GM04503 (cell line): ENCODE measurements around the gene AFF3.
"Not testable (repeated sequence)": the region's sequence is repeated elsewhere in the genome, so short reads cannot be mapped to it uniquely, and the experiment has no call there.

ENCODE experiments used
- DNase-seq: peaks from one replicate; pipeline ENCODE4 v3.0.0-alpha.2; 2012; ENCODE audit warnings: low read depth

Gene AFF3

GRCh38 chr2:100148883-100149282 lies 6.5 kb upstream of the AFF3 start:
- no peak for DNase-seq

GRCh38 chr2:100146657-100146960 lies 4.2 kb upstream of the AFF3 start:
- DNase-seq = no peak

GRCh38 chr2:100145893-100146656 lies 3.7 kb upstream of the AFF3 start:
- no peak for DNase-seq

GRCh38 chr2:100143286-100143685 lies 896 bp upstream of the AFF3 start:
- DNase-seq = no peak

GRCh38 chr2:100141906-100142305 lies 484 bp downstream of the AFF3 start:
- no peak for DNase-seq

GRCh38 chr2:100140582-100140981 lies 1.8 kb downstream of the AFF3 start:
- no peak for DNase-seq

GRCh38 chr2:100137866-100138570 lies 4.4 kb downstream of the AFF3 start:
- DNase-seq = no peak

GRCh38 chr2:100137318-100137717 lies 5.1 kb downstream of the AFF3 start:
- no peak for DNase-seq

- no peak for DNase-seq
Measured at GRCh38 chr2:100136310-100136709, 6.1 kb downstream of the AFF3 start.

- no peak for DNase-seq
Measured at GRCh38 chr2:100135415-100135814, 7.0 kb downstream of the AFF3 start.

- no peak for DNase-seq
Measured at GRCh38 chr2:100130595-100131391, 11.6 kb downstream of the AFF3 start.

GRCh38 chr2:100126897-100127401 lies 15.4 kb downstream of the AFF3 start:
- DNase-seq = no peak

GRCh38 chr2:100126201-100126600 lies 16.2 kb downstream of the AFF3 start:
- no peak for DNase-seq

GRCh38 chr2:100125626-100126025 lies 16.8 kb downstream of the AFF3 start:
- no peak for DNase-seq

- DNase-seq = no peak
Measured at GRCh38 chr2:100124761-100125160, 17.6 kb downstream of the AFF3 start.

GRCh38 chr2:100121124-100121718 lies 21.2 kb downstream of the AFF3 start:
- DNase-seq = no peak

- no peak for DNase-seq
Measured at GRCh38 chr2:100119235-100119634, 23.2 kb downstream of the AFF3 start.

GRCh38 chr2:100113990-100114433 lies 28.4 kb downstream of the AFF3 start:
- no peak for DNase-seq

- no peak for DNase-seq
Measured at GRCh38 chr2:100110614-100111000, 31.8 kb downstream of the AFF3 start.

- no peak for DNase-seq
Measured at GRCh38 chr2:100109986-100110613, 32.3 kb downstream of the AFF3 start.

- not testable (repeated sequence) for DNase-seq
Measured at GRCh38 chr2:100108648-100109020, 33.8 kb downstream of the AFF3 start.
